Fibroblast of the aortic adventitia (primary cell): ENCODE results near the gene NUB1. TPM values are rescaled to one million over a fixed set of nuclear protein-coding genes. Genes with fewer than 3 reads are reported as not detected.

ENCODE experiments used
- DNase-seq: peaks from one replicate; pipeline ENCODE4 v3.0.0-alpha.2; 2010; ENCODE audit warnings: low read depth
- H3K4me3 ChIP-seq: 2 replicates; pipeline ENCODE4 v1.5.1; 2011; ENCODE audit warnings: low read depth, mild to moderate bottlenecking, control low read depth, low read length, moderate library complexity
- total RNA-seq: library from RNA; depleted of rRNA; stranded (reverse); fragments of >200 nt; gene quantifications from 2 replicates; pipeline ENCODE4 v1.2.3, GENCODE V29; 2012; ENCODE audit warnings: low replicate concordance
- TF ChIP-seq, protein P1 (sequence below): IDR thresholded peaks from 2 replicates; pipeline ENCODE4 v1.5.1; 2011; ENCODE audit warnings: mild to moderate bottlenecking, low read length, control low read depth, inconsistent platforms; ENCODE audit not compliant: insufficient read depth

NUB1 gene
- total RNA-seq, 1 donor, result 46.5 TPM

DNA sequence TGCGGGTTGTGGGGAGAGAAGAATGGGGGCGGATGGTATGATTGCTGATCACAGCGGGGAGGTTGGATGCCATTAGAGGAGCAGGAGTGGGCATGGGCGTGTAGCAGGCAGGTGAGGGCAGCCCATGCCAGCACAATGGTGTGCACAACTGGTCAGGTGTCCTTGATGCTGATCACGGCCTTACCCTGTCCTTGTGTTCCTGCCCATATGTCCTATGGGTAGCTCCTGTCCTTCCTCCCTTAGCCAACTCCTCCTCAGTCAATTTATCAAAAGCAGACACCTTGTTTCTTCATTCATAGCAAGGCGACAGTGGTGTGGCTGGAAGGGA, 37.5 kb downstream of the NUB1 start:
- DNase-seq, result no peak
- TF ChIP-seq, protein P1, sequence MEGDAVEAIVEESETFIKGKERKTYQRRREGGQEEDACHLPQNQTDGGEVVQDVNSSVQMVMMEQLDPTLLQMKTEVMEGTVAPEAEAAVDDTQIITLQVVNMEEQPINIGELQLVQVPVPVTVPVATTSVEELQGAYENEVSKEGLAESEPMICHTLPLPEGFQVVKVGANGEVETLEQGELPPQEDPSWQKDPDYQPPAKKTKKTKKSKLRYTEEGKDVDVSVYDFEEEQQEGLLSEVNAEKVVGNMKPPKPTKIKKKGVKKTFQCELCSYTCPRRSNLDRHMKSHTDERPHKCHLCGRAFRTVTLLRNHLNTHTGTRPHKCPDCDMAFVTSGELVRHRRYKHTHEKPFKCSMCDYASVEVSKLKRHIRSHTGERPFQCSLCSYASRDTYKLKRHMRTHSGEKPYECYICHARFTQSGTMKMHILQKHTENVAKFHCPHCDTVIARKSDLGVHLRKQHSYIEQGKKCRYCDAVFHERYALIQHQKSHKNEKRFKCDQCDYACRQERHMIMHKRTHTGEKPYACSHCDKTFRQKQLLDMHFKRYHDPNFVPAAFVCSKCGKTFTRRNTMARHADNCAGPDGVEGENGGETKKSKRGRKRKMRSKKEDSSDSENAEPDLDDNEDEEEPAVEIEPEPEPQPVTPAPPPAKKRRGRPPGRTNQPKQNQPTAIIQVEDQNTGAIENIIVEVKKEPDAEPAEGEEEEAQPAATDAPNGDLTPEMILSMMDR, result no peak

GRCh38 chr7:151379534-151380198, 38.1 kb downstream of the NUB1 start:
- TF ChIP-seq, protein P1, result no peak
- H3K4me3 ChIP-seq, result no peak overlapping the region
- no peak for DNase-seq

More for the DNA sequence above, 37.5 kb downstream of the NUB1 start:
- H3K4me3 ChIP-seq, result no peak overlapping the region

DNA sequence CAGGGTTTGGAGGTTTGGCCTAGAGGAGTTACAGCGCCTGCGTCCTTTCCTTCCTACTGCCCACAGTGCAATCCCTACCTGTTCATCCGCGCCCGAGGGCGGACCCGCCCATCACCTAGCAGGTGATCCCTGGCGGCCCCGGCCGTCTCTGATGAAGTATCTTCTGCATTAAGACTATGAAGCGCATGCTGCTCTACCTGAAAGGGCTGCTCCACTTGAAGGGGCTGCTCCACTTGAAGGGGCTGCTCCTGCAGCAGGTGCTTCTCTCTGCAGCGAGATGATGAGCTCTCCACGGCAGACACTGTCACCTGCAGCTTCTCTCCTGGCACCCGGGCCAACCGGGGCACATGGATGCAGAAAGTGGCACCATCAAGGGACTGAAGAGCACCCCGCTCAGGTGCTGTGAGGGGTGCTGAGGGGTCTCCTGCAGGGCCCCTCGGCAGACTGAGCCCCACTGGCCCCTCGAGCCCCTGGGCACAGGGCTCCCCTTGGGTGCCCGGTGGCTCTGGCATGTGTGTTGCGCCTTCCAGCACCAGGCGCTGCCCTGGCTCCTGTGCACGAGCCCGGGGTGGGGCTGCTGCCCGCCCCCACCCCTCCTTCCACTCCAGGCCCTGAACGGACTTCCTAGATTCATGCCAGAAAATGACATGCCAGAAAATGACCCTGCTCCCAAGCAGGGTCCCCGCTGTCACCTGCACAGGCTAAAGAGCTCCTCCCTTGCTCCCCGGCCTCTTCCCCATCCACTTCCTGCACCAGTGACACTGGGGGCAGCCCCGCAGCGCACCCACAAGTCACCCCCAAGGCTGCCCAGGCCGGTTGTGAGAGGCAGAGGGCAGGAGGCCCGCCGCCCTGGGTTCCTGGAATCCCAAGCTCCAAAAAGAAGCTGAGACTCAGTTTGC, 38.8 kb downstream of the NUB1 start:
- no peak overlapping the region for H3K4me3 ChIP-seq
- DNase-seq, result no peak
- TF ChIP-seq, protein P1, result no peak

GRCh38 chr7:151381098-151381347, 39.4 kb downstream of the NUB1 start:
- no peak for DNase-seq
- TF ChIP-seq, protein P1, result no peak
- no peak overlapping the region for H3K4me3 ChIP-seq

DNA sequence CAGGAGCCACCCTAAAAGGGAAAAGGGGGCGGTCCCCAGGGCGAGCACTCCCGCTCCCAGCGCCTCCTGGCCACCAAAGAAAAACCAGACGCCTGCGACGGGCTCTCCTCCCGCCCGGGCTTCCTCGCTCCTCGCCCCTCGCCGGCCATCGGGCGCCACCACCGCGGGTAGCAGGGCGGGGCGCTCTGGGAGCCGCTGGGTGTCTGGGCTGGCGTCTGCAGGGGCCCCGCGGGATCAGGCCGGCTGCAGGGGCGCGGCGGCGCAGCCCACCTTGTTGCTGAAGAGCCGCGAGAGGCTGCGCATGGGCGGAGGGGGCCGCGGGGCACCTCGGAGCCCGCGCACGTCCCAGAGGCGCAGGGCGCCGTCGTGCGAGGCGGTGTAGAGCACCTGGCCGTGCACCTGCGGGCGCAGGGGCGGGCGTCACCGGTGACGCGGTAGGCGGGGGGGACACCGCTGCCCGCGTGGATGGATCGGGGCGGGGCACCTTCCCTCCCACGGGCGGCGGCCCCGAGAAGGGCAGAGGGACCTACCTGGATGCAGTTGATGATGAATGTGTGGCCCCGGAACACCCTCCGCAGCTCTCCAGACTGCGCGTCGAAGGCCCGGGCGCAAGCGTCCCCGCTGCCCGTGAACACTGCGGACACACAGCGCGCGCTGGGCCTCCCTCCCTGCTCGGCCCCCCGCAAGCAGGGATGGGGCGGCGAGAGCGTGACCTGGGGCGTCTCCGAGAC, 39.9 kb downstream of the NUB1 start:
- TF ChIP-seq, protein P1, result no peak
- no peak for DNase-seq
- H3K4me3 ChIP-seq, result no peak overlapping the region

GRCh38 chr7:151382079-151382885, 40.7 kb downstream of the NUB1 start:
- TF ChIP-seq, protein P1, result no peak
- H3K4me3 ChIP-seq, result no peak overlapping the region
- DNase-seq, result no peak
